Endodermal cell (in vitro differentiated cells): Measurements from ENCODE around the gene ROS1. TPM values are rescaled to one million over a fixed set of nuclear protein-coding genes. Genes with fewer than 3 reads are reported as not detected.

Experiments used
- DNase-seq: peaks from one replicate; pipeline ENCODE4 v3.0.0-alpha.2; 2017
- H3K27ac ChIP-seq: 2 replicates; pipeline ENCODE4 v1.5.1; 2013; ENCODE audit warnings: mild to moderate bottlenecking, low read depth, low read length, moderate library complexity
- H3K27me3 ChIP-seq: 2 replicates; pipeline ENCODE4 v1.6.1; 2013; ENCODE audit warnings: mild to moderate bottlenecking, low read length, moderate library complexity; ENCODE audit not compliant: insufficient read depth, control insufficient read depth, poor library complexity, severe bottlenecking
- H3K36me3 ChIP-seq: 2 replicates; pipeline ENCODE4 v1.7.0; 2013; ENCODE audit warnings: mild to moderate bottlenecking, low read length, moderate library complexity; ENCODE audit not compliant: control insufficient read depth, insufficient read depth
- H3K4me1 ChIP-seq: one replicate; pipeline ENCODE4 v1.7.0; 2013; ENCODE audit warnings: low read length; ENCODE audit not compliant: control insufficient read depth, insufficient read depth
- H3K4me3 ChIP-seq: 2 replicates; pipeline ENCODE4 v1.5.1; 2013; ENCODE audit warnings: mild to moderate bottlenecking, low read length, moderate library complexity
- H3K9ac ChIP-seq: 2 replicates; pipeline ENCODE4 v1.6.1; 2013; ENCODE audit warnings: mild to moderate bottlenecking, low read length, moderate library complexity; ENCODE audit not compliant: poor library complexity, severe bottlenecking; ENCODE audit errors: extremely low read depth
- H3K9me3 ChIP-seq: 2 replicates; pipeline ENCODE4 v1.6.1; 2013; ENCODE audit warnings: mild to moderate bottlenecking, low read length, moderate library complexity; ENCODE audit not compliant: control insufficient read depth
- H3K27ac Mint-ChIP-seq: 2 replicates; pipeline ENCODE4 v1.8.0; 2020; ENCODE audit warnings: mixed read lengths
- H3K27me3 Mint-ChIP-seq: 2 replicates; pipeline ENCODE4 v1.8.0; 2021; ENCODE audit warnings: mild to moderate bottlenecking, mixed read lengths; ENCODE audit not compliant: insufficient read depth
- H3K36me3 Mint-ChIP-seq: 2 replicates; pipeline ENCODE4 v1.8.0; 2020; ENCODE audit warnings: low read depth, mixed read lengths
- H3K4me1 Mint-ChIP-seq: 2 replicates; pipeline ENCODE4 v1.8.0; 2020; ENCODE audit warnings: mixed read lengths
- H3K4me3 Mint-ChIP-seq: 2 replicates; pipeline ENCODE4 v1.8.0; 2020; ENCODE audit warnings: mild to moderate bottlenecking, moderate library complexity, mixed read lengths
- H3K9me3 Mint-ChIP-seq: 2 replicates; pipeline ENCODE4 v1.8.0; 2020; ENCODE audit warnings: mild to moderate bottlenecking, mixed read lengths
- WGBS, 2 experiments: methylation state at CpG; one replicate each; pipeline versions ENCODE4 v1.1.5 to v1.1.7; 2013; ENCODE audit warnings: missing lambda C conversion rate in 2 of 2, mixed read lengths in 1 of 2; ENCODE audit not compliant: insufficient coverage in 1 of 2, insufficient read length in 1 of 2; 5-methylcytosine and 5-hydroxymethylcytosine counted together
- total RNA-seq, 2 donors: library from RNA; stranded (reverse); fragmentation: NEBNext Ultra II Directional in 1 of 2; extraction: Animal tissue kit (Norgen Biotek cat#: 25700) in 1 of 2; gene quantifications; 2 replicates in 1 of 2; 3 replicates in 1 of 2; pipeline ENCODE4 v1.2.1, GENCODE V29; 2021
- TF ChIP-seq, protein P1 (sequence below): fragments of 200-600 bp; sonication (generic); conservative IDR thresholded peaks from 2 replicates; pipeline ENCODE4 v1.5.0; 2021; ENCODE audit warnings: antibody characterized with exemption, mild to moderate bottlenecking

Gene ROS1
- total RNA-seq, 2 donors from 2014 or later = not detected

DNA sequence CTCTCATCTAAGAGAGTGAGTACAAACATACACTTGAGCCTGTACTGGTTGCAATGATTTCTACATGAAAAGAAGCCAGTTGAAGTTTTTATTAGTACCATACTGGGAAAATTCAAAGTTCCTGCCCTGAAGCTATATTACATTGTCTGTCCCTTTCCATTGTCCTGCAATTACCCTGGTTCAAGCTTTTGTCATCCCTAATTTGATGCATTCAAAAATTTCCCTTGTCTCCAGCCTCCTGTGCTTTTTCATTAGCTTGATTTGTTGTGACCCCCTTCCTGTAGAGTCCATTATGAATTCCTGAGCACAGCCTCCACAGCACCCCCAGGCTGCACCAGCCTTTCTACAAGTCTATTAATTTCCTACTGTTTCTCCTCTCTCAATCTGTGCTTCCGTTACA is 114.0 kb downstream of the ROS1 start:
- no peak overlapping the region for H3K4me3 Mint-ChIP-seq
- no peaks in the 10 kb centered on the region for H3K27me3 Mint-ChIP-seq
- H3K4me1 Mint-ChIP-seq = no peaks in the 10 kb centered on the region
- H3K27me3 ChIP-seq = no peaks in the 10 kb centered on the region
- H3K27ac ChIP-seq = no peak overlapping the region
- no peak overlapping the region for H3K27ac Mint-ChIP-seq
- no peak overlapping the region for H3K9ac ChIP-seq
- WGBS, 2 experiments = 92 to 99% methylated on average over 1 of the region's 1 CpG
- no peaks in the 10 kb centered on the region for H3K4me1 ChIP-seq
- H3K9me3 Mint-ChIP-seq = no peaks in the 10 kb centered on the region
- no peaks in the 10 kb centered on the region for H3K36me3 ChIP-seq
- no peak overlapping the region for H3K4me3 ChIP-seq
- H3K9me3 ChIP-seq = no peaks in the 10 kb centered on the region
- TF ChIP-seq, protein P1, sequence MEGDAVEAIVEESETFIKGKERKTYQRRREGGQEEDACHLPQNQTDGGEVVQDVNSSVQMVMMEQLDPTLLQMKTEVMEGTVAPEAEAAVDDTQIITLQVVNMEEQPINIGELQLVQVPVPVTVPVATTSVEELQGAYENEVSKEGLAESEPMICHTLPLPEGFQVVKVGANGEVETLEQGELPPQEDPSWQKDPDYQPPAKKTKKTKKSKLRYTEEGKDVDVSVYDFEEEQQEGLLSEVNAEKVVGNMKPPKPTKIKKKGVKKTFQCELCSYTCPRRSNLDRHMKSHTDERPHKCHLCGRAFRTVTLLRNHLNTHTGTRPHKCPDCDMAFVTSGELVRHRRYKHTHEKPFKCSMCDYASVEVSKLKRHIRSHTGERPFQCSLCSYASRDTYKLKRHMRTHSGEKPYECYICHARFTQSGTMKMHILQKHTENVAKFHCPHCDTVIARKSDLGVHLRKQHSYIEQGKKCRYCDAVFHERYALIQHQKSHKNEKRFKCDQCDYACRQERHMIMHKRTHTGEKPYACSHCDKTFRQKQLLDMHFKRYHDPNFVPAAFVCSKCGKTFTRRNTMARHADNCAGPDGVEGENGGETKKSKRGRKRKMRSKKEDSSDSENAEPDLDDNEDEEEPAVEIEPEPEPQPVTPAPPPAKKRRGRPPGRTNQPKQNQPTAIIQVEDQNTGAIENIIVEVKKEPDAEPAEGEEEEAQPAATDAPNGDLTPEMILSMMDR = no peak
- DNase-seq = no peak
- no peaks in the 10 kb centered on the region for H3K36me3 Mint-ChIP-seq

DNA sequence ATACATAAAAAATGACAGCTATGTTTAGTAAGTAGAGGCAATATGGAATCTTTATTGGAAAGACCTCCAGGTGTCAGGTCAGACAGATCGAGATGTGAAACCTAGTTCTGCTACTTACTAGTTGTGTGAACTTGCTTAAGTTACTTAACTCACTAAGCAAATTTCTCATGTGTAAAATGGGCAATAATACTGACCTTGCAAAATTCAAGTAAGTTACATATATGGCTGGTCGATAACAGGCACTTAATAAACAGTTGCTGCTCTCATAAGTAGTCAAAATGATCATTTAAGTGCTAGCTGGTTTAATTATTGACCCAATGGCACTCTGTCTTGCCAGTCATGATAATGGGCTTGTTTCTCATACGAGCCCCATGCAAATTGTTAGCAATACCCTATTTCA is 114.4 kb downstream of the ROS1 start:
- Histone ChIP-seq H3K4me3 (no peak overlapping the region), H3K4me1 (no peaks in the 10 kb centered on the region), H3K27me3 (no peaks in the 10 kb centered on the region), H3K9me3 (no peaks in the 10 kb centered on the region), H3K27ac (no peak overlapping the region), H3K36me3 (no peaks in the 10 kb centered on the region), H3K9ac (no peak overlapping the region)
- no peak for DNase-seq
- no peaks in the 10 kb centered on the region for H3K36me3 Mint-ChIP-seq
- 92 to 93% methylated on average over 2 to 3 of the region's 3 CpGs for WGBS, 2 experiments
- H3K27me3 Mint-ChIP-seq = no peaks in the 10 kb centered on the region
- no peak overlapping the region for H3K4me3 Mint-ChIP-seq
- TF ChIP-seq, protein P1 = no peak
- no peak overlapping the region for H3K27ac Mint-ChIP-seq
- H3K9me3 Mint-ChIP-seq = no peaks in the 10 kb centered on the region
- H3K4me1 Mint-ChIP-seq = no peaks in the 10 kb centered on the region

DNA sequence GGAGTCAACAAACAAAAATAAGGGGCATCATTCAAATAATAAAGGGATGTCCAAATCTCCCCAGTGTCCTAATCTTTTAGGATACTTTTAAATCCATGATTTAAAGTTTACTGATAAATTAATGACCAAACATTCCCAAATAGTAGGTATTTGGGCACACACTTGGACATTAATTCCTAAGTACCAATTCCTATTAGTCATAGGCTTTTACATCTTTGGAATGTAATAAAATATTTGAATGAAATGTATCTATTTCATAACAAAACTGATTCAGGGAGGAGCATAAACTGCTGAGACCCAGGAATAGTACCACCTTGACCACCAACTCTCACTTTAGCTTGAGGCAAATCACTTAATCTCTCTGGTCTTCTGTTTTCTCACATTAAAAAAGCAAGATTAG is 116.1 kb downstream of the ROS1 start:
- no peak overlapping the region for H3K4me3 Mint-ChIP-seq
- H3K4me1 Mint-ChIP-seq = no peaks in the 10 kb centered on the region
- Histone ChIP-seq H3K4me3 (no peak overlapping the region), H3K36me3 (no peaks in the 10 kb centered on the region), H3K27ac (no peak overlapping the region), H3K9me3 (no peaks in the 10 kb centered on the region), H3K4me1 (no peaks in the 10 kb centered on the region), H3K9ac (no peak overlapping the region), H3K27me3 (no peaks in the 10 kb centered on the region)
- TF ChIP-seq, protein P1 = no peak
- DNase-seq = no peak
- no peaks in the 10 kb centered on the region for H3K36me3 Mint-ChIP-seq
- H3K27ac Mint-ChIP-seq = no peak overlapping the region
- H3K9me3 Mint-ChIP-seq = no peaks in the 10 kb centered on the region
- no peaks in the 10 kb centered on the region for H3K27me3 Mint-ChIP-seq
